Adrenal gland (tissue), 12 donors: ENCODE results near the gene DHDDS. TPM values are rescaled to one million over a fixed set of nuclear protein-coding genes. Genes with fewer than 3 reads are reported as not detected.

Experiments used
- DNase-seq, 7 donors: peaks; one replicate each; pipeline ENCODE4 v3.0.0-alpha.2; 2019 to 2020
- H3K27ac ChIP-seq, 5 donors: fragments of 200-600 bp; sonication (generic) in 4 of 5; 1 replicate in 3 of 5; 2 replicates in 2 of 5; pipeline versions ENCODE4 v1.5.1 to v1.8.0; 2016 to 2020; ENCODE audit warnings: mild to moderate bottlenecking in 1 of 5
- H3K27me3 ChIP-seq: fragments of 200-600 bp; 2 replicates; pipeline ENCODE4 v1.8.0; 2021
- H3K36me3 ChIP-seq, 2 donors: fragments of 200-600 bp; replicated peaks in 1 of 2; 1 replicate in 1 of 2; 2 replicates in 1 of 2; pipeline versions ENCODE4 v1.5.1 to v1.8.0; 2018 to 2022
- H3K4me1 ChIP-seq, 2 donors: fragments of 200-600 bp; replicated peaks in 1 of 2; 1 replicate in 1 of 2; 2 replicates in 1 of 2; pipeline versions ENCODE4 v1.5.1 to v1.8.0; 2018 to 2021
- H3K4me3 ChIP-seq, 4 donors: fragments of 200-600 bp; sonication (generic) in 3 of 4; one replicate each; pipeline ENCODE4 v1.5.1; 2016 to 2018
- H3K9me3 ChIP-seq, 3 donors: fragments of 200-600 bp; sonication (generic) in 1 of 3; replicated peaks in 1 of 3; 1 replicate in 2 of 3; 2 replicates in 1 of 3; pipeline versions ENCODE4 v1.5.1 to v1.8.0; 2016 to 2021
- POLR2A ChIP-seq, 2 donors: fragments of 450-650 bp; IDR thresholded peaks; one replicate each; pipeline ENCODE4 v1.6.1; 2017; ENCODE audit warnings: antibody characterized with exemption in 2 of 2, mild to moderate bottlenecking in 2 of 2, moderate library complexity in 1 of 2
- WGBS, 4 donors: extraction: QIAGEN DNeasy Blood & Tissue Kit in 2 of 4; methylation state at CpG; one replicate each; pipeline versions ENCODE4 v1.1.5 to v1.1.7; 2013 to 2017; 5-methylcytosine and 5-hydroxymethylcytosine counted together
- intact Hi-C, 2 donors: fragments of 100-400 bp; cut with DNase I; formaldehyde crosslinking; loops; one replicate each; pipeline versions ENCODE4 v1.14.1 to v1.15.0; 2022 to 2023
- polyA plus RNA-seq, 3 donors: library from polyadenylated mRNA; stranded (reverse); fragments of 200-250 nt in 2 of 3; fragments of 350-450 nt in 1 of 3; fragmentation: Illumina TruSeq in 1 of 3; extraction: RNeasy Lipid Tissue Mini Kit (QIAGEN cat#74804) in 1 of 3; gene quantifications; one replicate each; pipeline ENCODE4 v1.2.3, GENCODE V29; 2013 to 2014
- total RNA-seq, 9 donors: library from RNA; depleted of rRNA in 4 of 9; stranded (reverse); fragments of >200 nt in 4 of 9; fragments of 120-200 nt in 1 of 9; fragmentation: NEBNext Ultra II Directional in 1 of 9; extraction: Animal tissue kit (Norgen Biotek cat#: 25700) in 1 of 9; gene quantifications; one replicate each; pipeline versions ENCODE4 v1.1.0 to v1.2.4, GENCODE V29; 2013 to 2023
- TF ChIP-seq, protein P1 (sequence below), 6 experiments: fragments of 450-650 bp in 4 of 6; fragments of 200-600 bp in 2 of 6; sonication (generic) in 1 of 6; IDR thresholded peaks; 1 replicate in 5 of 6; 2 replicates in 1 of 6; pipeline versions ENCODE4 v1.5.1 to v1.8.0; 2016 to 2021; ENCODE audit warnings: antibody characterized with exemption in 6 of 6, mild to moderate bottlenecking in 2 of 6, moderate library complexity in 1 of 6
- donor health status: healthy with polysubstance abuse.
- donor health status: Bipolar disorder and iron deficiency.
- donor health status: DM: yes; HTN: yes; CAD: no.
- donor health status: DM: no; HTN: no; CAD: no.
- donor health status: DM: no; HTN: no; CAD: no.
- donor health status: DM: yes; HTN: yes; CAD: no.

DHDDS gene
- total and polyA plus RNA-seq, 12 donors = 24.0 to 77.2 (median 43.7) TPM

GRCh38 chr1:26459573-26460031 lies 27.5 kb downstream of the DHDDS start:
- H3K9me3 ChIP-seq = no peaks in the 10 kb centered on the region
- H3K27me3 ChIP-seq = no peaks in the 10 kb centered on the region
- H3K4me3 ChIP-seq = no peak overlapping the region
- TF ChIP-seq, protein P1, sequence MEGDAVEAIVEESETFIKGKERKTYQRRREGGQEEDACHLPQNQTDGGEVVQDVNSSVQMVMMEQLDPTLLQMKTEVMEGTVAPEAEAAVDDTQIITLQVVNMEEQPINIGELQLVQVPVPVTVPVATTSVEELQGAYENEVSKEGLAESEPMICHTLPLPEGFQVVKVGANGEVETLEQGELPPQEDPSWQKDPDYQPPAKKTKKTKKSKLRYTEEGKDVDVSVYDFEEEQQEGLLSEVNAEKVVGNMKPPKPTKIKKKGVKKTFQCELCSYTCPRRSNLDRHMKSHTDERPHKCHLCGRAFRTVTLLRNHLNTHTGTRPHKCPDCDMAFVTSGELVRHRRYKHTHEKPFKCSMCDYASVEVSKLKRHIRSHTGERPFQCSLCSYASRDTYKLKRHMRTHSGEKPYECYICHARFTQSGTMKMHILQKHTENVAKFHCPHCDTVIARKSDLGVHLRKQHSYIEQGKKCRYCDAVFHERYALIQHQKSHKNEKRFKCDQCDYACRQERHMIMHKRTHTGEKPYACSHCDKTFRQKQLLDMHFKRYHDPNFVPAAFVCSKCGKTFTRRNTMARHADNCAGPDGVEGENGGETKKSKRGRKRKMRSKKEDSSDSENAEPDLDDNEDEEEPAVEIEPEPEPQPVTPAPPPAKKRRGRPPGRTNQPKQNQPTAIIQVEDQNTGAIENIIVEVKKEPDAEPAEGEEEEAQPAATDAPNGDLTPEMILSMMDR (IDR thresholded peaks at IDR 0.05) = no peak
- no peak for TF ChIP-seq POLR2A (IDR thresholded peaks at IDR 0.05)
- H3K4me1 ChIP-seq = no peaks in the 10 kb centered on the region
- H3K27ac ChIP-seq = no peak overlapping the region
- intact Hi-C loops = no loop called here
- H3K36me3 ChIP-seq = peaks cover 0 to 54% of the 10 kb centered on the region in 2 donors
- WGBS, 4 donors = 75 to 86% (median 84%) methylated on average over 3 of the region's 3 CpGs
- peak in 1 of 7 donors; percentile 58 for DNase-seq

DNA sequence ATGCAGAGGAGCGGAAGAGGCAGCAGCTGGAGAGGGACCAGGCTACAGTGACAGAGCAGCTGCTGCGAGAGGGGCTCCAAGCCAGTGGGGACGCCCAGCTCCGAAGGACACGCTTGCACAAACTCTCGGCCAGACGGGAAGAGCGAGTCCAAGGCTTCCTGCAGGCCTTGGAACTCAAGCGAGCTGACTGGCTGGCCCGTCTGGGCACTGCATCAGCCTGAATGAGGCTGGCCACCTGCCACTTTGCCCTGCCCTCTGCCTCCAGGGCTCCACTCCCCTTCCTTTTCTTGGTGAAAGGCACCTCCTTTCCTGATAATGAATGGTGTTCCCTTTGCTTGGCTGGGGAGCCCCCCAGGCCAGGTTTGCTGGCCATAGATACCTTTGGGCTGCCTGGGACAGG lies 36.8 kb downstream of the DHDDS start:
- peak in 1 of 2 donors; percentile 39 for TF ChIP-seq POLR2A (IDR thresholded peaks at IDR 0.05)
- TF ChIP-seq, protein P1 (IDR thresholded peaks at IDR 0.05) = no peak
- no peaks in the 10 kb centered on the region for H3K27me3 ChIP-seq
- H3K4me1 ChIP-seq = peaks cover 16 to 42% of the 10 kb centered on the region in 2 donors
- peaks cover 0 to 46% of the 10 kb centered on the region in 2 donors for H3K36me3 ChIP-seq
- peak overlapping the region in 4 of 5 donors; percentile 17 to 70 (median 59) for H3K27ac ChIP-seq
- intact Hi-C loops = no loop called here
- no peaks in the 10 kb centered on the region for H3K9me3 ChIP-seq
- 38 to 73% (median 44%) methylated on average over 3 to 10 of the region's 10 CpGs for WGBS, 4 donors
- DNase-seq = peak; percentile 79 to 96 (median 92)
- H3K4me3 ChIP-seq = no peak overlapping the region

DNA sequence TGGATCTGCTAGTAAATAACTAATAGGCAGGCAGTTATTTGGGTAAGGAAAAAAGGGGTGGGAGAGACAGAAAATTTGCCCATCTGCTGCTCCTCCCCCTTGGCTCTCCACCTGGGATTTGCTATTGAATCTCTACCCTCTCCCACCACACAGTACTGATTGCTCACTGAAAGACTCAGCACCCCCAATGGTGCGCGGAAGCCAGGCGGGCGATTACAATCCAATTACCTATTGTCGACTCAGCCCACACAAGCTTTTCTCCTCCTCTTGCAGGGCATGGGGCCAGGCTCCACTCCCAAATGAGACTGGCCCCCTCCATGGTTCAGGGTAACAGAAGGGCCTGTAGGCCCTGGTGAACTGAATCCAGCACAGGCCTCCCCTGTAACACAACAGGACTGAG lies 37.4 kb downstream of the DHDDS start:
- Histone ChIP-seq H3K27me3 (no peaks in the 10 kb centered on the region), H3K27ac (peak overlapping the region in 3 of 5 donors; percentile 17 to 70 (median 69)), H3K9me3 (no peaks in the 10 kb centered on the region), H3K36me3 (peaks cover 0 to 45% of the 10 kb centered on the region in 2 donors), H3K4me1 (peaks cover 19 to 48% of the 10 kb centered on the region in 2 donors), H3K4me3 (no peak overlapping the region)
- intact Hi-C loops = no loop called here
- no peak for TF ChIP-seq POLR2A (IDR thresholded peaks at IDR 0.05)
- TF ChIP-seq, protein P1 (IDR thresholded peaks at IDR 0.05) = no peak
- 84 to 97% (median 90%) methylated on average over 5 of the region's 5 CpGs for WGBS, 4 donors
- DNase-seq = peak in 4 of 7 donors; percentile 20 to 35 (median 32)

DNA sequence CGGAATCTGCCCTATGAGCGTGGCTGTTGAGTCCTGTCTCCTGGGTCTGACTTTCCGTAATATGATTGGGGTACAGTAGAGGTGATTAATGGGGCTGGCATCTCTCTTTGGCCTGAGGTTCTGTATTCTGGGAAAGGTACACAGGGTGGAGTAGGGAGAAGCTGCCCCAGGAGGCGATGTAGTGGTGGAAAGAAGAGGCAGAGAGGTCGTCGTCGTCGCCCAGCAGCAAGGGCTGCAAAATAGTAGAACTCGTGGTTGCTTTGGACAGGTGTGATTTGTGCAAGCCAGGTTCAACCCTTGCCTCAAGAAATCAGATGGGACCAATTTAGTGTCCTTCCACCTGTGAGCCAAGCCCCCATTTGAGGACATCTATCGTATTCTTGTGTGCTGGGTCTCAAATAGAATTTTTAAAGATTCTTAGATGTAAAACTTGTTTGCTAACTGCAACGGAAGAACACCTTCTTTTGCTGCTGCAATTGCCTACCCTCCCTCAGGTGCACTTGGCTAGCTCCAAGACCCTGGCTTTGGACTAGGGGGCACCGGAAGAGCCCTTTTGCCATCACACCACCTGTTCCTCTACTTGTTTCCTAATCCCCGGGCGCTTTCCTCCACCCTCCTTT lies 38.9 kb downstream of the DHDDS start:
- 40 to 50% (median 44%) methylated on average over 14 of the region's 14 CpGs for WGBS, 4 donors
- H3K27ac ChIP-seq = peak overlapping the region in 3 of 5 donors; percentile 98 to 100 (median 99)
- intact Hi-C loops = no loop called here
- peak overlapping the region in 2 of 4 donors; percentile 93 to 95 for H3K4me3 ChIP-seq
- peak in 3 of 7 donors; percentile 13 to 69 (median 32) for DNase-seq
- H3K27me3 ChIP-seq = no peaks in the 10 kb centered on the region
- TF ChIP-seq, protein P1 (IDR thresholded peaks at IDR 0.05) = no peak
- TF ChIP-seq POLR2A (IDR thresholded peaks at IDR 0.05) = no peak
- H3K4me1 ChIP-seq = peaks cover 19 to 52% of the 10 kb centered on the region in 2 donors
- no peaks in the 10 kb centered on the region for H3K9me3 ChIP-seq
- peaks cover 0 to 37% of the 10 kb centered on the region in 2 donors for H3K36me3 ChIP-seq
